Calu3 (cell line): Measurements from ENCODE around the gene DHDH. TPM values are rescaled to one million over a fixed set of nuclear protein-coding genes. Genes with fewer than 3 reads are reported as not detected.
"Not testable (repeated sequence)": the region's sequence is repeated elsewhere in the genome, so short reads cannot be mapped to it uniquely, and the experiment has no call there.

Experiments used
- BruUV-seq: library from RNA; stranded (reverse); fragments of 400-500 nt; replicated peaks from 2 replicates; lab custom pipeline; 2021; lab: Mats Ljungman, UMichigan
- CTCF ChIA-PET: fragments of 300-600 bp; sonication (Branson Sonifier 250); formaldehyde crosslinking; loops from one replicate; lab custom pipeline; 2022; ENCODE audit warnings: antibody characterized with exemption; lab: Charles Lee
- DNase-seq: peaks from one replicate; pipeline ENCODE4 v3.0.0; 2022
- H3K27ac Mint-ChIP-seq: one replicate; pipeline ENCODE4 v1.8.0; 2022; ENCODE audit warnings: mixed read lengths; ENCODE audit not compliant: unreplicated experiment
- H3K27me3 Mint-ChIP-seq: one replicate; pipeline ENCODE4 v1.8.0; 2022; ENCODE audit warnings: mixed read lengths; ENCODE audit not compliant: unreplicated experiment
- H3K36me3 Mint-ChIP-seq: one replicate; pipeline ENCODE4 v1.8.0; 2022; ENCODE audit warnings: mild to moderate bottlenecking, moderate library complexity, mixed read lengths; ENCODE audit not compliant: insufficient read depth, unreplicated experiment
- H3K4me1 Mint-ChIP-seq: one replicate; pipeline ENCODE4 v1.8.0; 2022; ENCODE audit warnings: mild to moderate bottlenecking, low read depth, mixed read lengths; ENCODE audit not compliant: unreplicated experiment
- H3K4me3 Mint-ChIP-seq: one replicate; pipeline ENCODE4 v1.8.0; 2022; ENCODE audit warnings: mild to moderate bottlenecking, low read depth, moderate library complexity, mixed read lengths; ENCODE audit not compliant: unreplicated experiment
- H3K9me3 Mint-ChIP-seq: one replicate; pipeline ENCODE4 v1.8.0; 2022; ENCODE audit warnings: low read depth, mixed read lengths; ENCODE audit not compliant: unreplicated experiment
- intact Hi-C: fragments of 100-400 bp; cut with micrococcal nuclease; formaldehyde crosslinking; loops from one replicate; pipeline ENCODE4 v1.10.0; 2022; ENCODE audit not compliant: unreplicated experiment
- total RNA-seq: library from RNA; stranded (reverse); gene quantifications from 2 replicates; pipeline ENCODE4 v1.2.3, GENCODE V29; 2022
- TF ChIP-seq, protein P1 (sequence below): fragments of 200-600 bp; IDR thresholded peaks from one replicate; pipeline ENCODE4 v1.8.0; 2022; ENCODE audit warnings: antibody characterized with exemption; ENCODE audit not compliant: unreplicated experiment

Gene DHDH
- total RNA-seq, 1 experiment from 2014 or later: 2.1 TPM

DNA sequence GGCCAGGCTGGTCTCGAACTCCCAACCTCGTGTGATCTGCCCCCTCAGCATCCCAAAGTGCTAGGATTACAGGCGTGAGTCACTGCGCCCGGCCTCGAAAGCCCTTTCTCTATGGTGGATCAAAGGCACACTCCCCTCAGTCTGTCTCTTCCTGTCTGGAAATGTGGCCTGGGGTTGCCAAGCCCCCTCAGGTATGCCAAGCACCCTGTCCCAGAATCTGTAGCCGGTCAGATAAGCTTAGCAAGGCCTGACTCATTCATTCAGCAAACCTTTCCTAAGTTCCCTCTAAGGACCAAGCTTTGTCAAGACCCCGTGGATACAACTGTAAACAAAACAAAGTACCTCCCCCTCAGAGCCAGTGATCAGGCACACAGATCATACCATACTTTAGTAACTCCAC, 19.3 kb upstream of the DHDH start:
- H3K27ac Mint-ChIP-seq: no peak overlapping the region
- no peaks in the 10 kb centered on the region for H3K27me3 Mint-ChIP-seq
- no peak overlapping the region for H3K4me3 Mint-ChIP-seq
- DNase-seq: no peak
- intact Hi-C loops: no loop called here
- no peaks in the 10 kb centered on the region for H3K9me3 Mint-ChIP-seq
- TF ChIP-seq, protein P1, sequence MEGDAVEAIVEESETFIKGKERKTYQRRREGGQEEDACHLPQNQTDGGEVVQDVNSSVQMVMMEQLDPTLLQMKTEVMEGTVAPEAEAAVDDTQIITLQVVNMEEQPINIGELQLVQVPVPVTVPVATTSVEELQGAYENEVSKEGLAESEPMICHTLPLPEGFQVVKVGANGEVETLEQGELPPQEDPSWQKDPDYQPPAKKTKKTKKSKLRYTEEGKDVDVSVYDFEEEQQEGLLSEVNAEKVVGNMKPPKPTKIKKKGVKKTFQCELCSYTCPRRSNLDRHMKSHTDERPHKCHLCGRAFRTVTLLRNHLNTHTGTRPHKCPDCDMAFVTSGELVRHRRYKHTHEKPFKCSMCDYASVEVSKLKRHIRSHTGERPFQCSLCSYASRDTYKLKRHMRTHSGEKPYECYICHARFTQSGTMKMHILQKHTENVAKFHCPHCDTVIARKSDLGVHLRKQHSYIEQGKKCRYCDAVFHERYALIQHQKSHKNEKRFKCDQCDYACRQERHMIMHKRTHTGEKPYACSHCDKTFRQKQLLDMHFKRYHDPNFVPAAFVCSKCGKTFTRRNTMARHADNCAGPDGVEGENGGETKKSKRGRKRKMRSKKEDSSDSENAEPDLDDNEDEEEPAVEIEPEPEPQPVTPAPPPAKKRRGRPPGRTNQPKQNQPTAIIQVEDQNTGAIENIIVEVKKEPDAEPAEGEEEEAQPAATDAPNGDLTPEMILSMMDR: no peak
- CTCF ChIA-PET: interaction anchor here (1.0 kb wide), 1 partner anchor 11 kb away, joined by 3 read pairs; no protein-coding TSS in a partner anchor
- H3K36me3 Mint-ChIP-seq: peaks cover 82% of the 10 kb centered on the region
- no TSS peak for BruUV-seq
- no peaks in the 10 kb centered on the region for H3K4me1 Mint-ChIP-seq

DNA sequence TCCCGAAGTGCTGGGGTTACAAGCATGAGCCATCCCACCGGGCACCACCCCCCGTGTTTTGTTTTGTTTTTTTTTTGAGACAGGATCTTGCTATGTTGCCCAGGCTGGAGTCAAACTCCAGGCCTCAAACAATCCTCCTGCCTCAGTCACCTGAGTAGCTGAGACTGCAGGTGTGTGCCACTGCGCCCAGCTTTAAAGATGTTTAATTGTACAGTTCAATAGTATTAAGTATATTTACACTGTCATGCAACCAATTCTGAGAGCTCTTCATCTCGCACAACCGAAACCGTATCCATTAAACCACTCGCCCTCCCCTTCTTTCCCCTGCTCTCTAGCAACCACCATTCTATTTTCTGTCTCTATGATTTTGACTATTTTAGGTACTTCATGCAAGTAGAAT, 17.7 kb upstream of the DHDH start:
- peaks cover 76% of the 10 kb centered on the region for H3K36me3 Mint-ChIP-seq
- H3K27ac Mint-ChIP-seq: no peak overlapping the region
- CTCF ChIA-PET: interaction anchor here (0.7 kb wide), 1 partner anchor 647 kb away, joined by 3 read pairs; no protein-coding TSS in a partner anchor
- BruUV-seq: no TSS peak
- H3K4me1 Mint-ChIP-seq: no peaks in the 10 kb centered on the region
- H3K27me3 Mint-ChIP-seq: no peaks in the 10 kb centered on the region
- TF ChIP-seq, protein P1: no peak
- intact Hi-C loops: no loop called here
- no peaks in the 10 kb centered on the region for H3K9me3 Mint-ChIP-seq
- no peak overlapping the region for H3K4me3 Mint-ChIP-seq
- no peak for DNase-seq

GRCh38 chr19:48918071-48918470, 15.4 kb upstream of the DHDH start:
- DNase-seq: no peak
- Mint-ChIP-seq H3K27ac (no peak overlapping the region), H3K9me3 (no peaks in the 10 kb centered on the region), H3K36me3 (peaks cover 80% of the 10 kb centered on the region), H3K4me3 (no peak overlapping the region), H3K4me1 (no peaks in the 10 kb centered on the region), H3K27me3 (no peaks in the 10 kb centered on the region)
- no TSS peak for BruUV-seq
- intact Hi-C loops: no loop called here
- TF ChIP-seq, protein P1: no peak
- CTCF ChIA-PET: interaction anchor here (1.0 to 1.4 kb wide), 2 partner anchors 10 to 204 kb away, joined by 3 to 4 read pairs; no protein-coding TSS in a partner anchor

DNA sequence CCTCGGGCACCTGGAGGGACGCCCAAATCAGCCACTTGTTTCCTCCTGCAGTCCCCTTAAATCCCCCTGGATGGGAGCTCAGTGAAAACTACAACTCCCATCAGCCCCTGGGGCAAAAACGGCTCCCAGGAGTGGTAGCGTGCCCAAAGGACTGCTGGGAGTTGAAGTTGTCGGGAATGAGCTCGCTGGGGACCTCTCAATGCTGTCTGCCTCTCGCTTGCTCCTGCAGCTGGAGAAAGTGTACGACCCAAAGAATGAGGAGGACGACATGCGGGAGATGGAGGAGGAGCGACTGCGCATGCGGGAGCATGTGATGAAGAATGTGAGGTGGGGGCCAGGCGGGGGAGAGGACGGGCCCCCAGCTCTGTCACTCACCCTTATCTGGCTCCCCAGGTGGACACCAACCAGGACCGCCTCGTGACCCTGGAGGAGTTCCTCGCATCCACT, 14.7 kb upstream of the DHDH start:
- Mint-ChIP-seq H3K27ac (no peak overlapping the region), H3K4me3 (no peak overlapping the region), H3K36me3 (peaks cover 77% of the 10 kb centered on the region), H3K9me3 (no peaks in the 10 kb centered on the region), H3K4me1 (no peaks in the 10 kb centered on the region), H3K27me3 (no peaks in the 10 kb centered on the region)
- TF ChIP-seq, protein P1: no peak
- CTCF ChIA-PET: interaction anchor here (0.7 to 1.4 kb wide), 2 partner anchors 10 to 251 kb away, joined by 4 read pairs; no protein-coding TSS in a partner anchor
- BruUV-seq: no TSS peak
- DNase-seq: no peak
- intact Hi-C loops: no loop called here

DNA sequence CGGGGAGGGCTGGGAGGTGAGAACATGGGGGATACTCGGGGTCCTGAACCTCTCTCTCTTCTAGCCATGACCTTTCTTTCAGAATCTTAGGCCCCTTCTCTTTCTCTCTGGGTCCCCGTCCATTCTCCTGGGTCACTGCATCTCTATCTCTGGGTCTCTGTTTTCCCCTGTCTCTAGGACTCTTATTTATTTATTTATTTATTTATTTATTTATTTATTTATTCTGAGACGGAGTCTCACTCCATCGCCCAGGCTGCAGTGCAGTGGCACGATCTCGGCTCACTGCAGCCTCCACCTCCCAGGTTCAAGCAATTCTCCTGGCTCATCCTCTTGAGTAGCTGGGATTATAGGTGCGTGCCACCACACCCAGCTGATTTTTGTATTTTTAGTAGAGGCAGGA, 14.2 kb upstream of the DHDH start:
- H3K4me1 Mint-ChIP-seq, H3K4me3 Mint-ChIP-seq, BruUV-seq, intact Hi-C loops, H3K9me3 Mint-ChIP-seq, H3K27me3 Mint-ChIP-seq, DNase-seq, H3K27ac Mint-ChIP-seq: not testable (repeated sequence)
- CTCF ChIA-PET: interaction anchor here (1.4 kb wide), 1 partner anchor 9 kb away, joined by 4 read pairs; no protein-coding TSS in a partner anchor
- peaks cover 76% of the 10 kb centered on the region for H3K36me3 Mint-ChIP-seq
